Pancreas (tissue), 10 donors: ENCODE data around the gene GDPD2. TPM values are rescaled to one million over a fixed set of nuclear protein-coding genes. Genes with fewer than 3 reads are reported as not detected.

Experiments
- ATAC-seq, 4 donors: fragments of 200-7000 bp; cut with Tn5 transposase; one replicate each; pipeline versions ENCODE4 v1.8.0 to v1.9.1; 2020; ENCODE audit warnings: mild to moderate bottlenecking in 4 of 4, moderate library complexity in 4 of 4
- DNase-seq, 6 donors: peaks; one replicate each; pipeline ENCODE4 v3.0.0-alpha.2; 2020
- FAIRE-seq: peaks from 2 replicates; lab custom pipeline; 2012; peaks lifted over from hg19 to GRCh38; lab: Jason Lieb, UNC
- H3K27ac ChIP-seq, 4 donors: fragments of 200-600 bp; sonication (generic); 1 replicate in 3 of 4; 2 replicates in 1 of 4; pipeline versions ENCODE4 v1.5.0 to v1.8.0; 2020
- H3K27me3 ChIP-seq, 4 donors: fragments of 200-600 bp; one replicate each; pipeline ENCODE4 v1.8.0; 2021
- H3K36me3 ChIP-seq, 3 donors: fragments of 200-600 bp; sonication (generic) in 1 of 3; one replicate each; pipeline versions ENCODE4 v1.5.0 to v1.8.0; 2020 to 2021
- H3K4me1 ChIP-seq, 3 donors: fragments of 200-600 bp; one replicate each; pipeline ENCODE4 v1.8.0; 2021
- H3K4me3 ChIP-seq, 4 donors: fragments of 200-600 bp; sonication (generic) in 2 of 4; one replicate each; pipeline versions ENCODE4 v1.5.0 to v1.8.0; 2020 to 2021
- H3K9me3 ChIP-seq, 4 donors: fragments of 200-600 bp; one replicate each; pipeline ENCODE4 v1.8.0; 2021
- CTCF ChIP-seq, 4 donors: fragments of 200-600 bp; sonication (generic) in 3 of 4; IDR thresholded peaks; one replicate each; pipeline versions ENCODE4 v1.5.0 to v1.8.0; 2021; ENCODE audit warnings: antibody characterized with exemption in 4 of 4
- WGBS, 2 donors: extraction: QIAGEN DNeasy Blood & Tissue Kit; methylation state at CpG; one replicate each; pipeline ENCODE4 v1.1.7; 2013; 5-methylcytosine and 5-hydroxymethylcytosine counted together
- intact Hi-C, 3 donors: fragments of 100-400 bp; cut with DNase I; formaldehyde crosslinking; loops; one replicate each; pipeline versions ENCODE4 v1.11.1 to v1.14.2; 2022
- polyA plus RNA-seq, 2 donors: library from polyadenylated mRNA; stranded (reverse); fragments of 200-250 nt; gene quantifications; one replicate each; pipeline ENCODE4 v1.2.3, GENCODE V29; 2013
- total RNA-seq, 6 donors: library from RNA; stranded (reverse); fragmentation: NEBNext Ultra II Directional in 4 of 6; extraction: Animal tissue kit (Norgen Biotek cat#: 25700) in 4 of 6; gene quantifications; one replicate each; pipeline versions ENCODE4 v1.2.1 to v1.2.4, GENCODE V29; 2021 to 2023
- donor health status: healthy with polysubstance abuse.
- donor health status: DM: no; HTN: no; CAD: no; lungs with moderate emphysema.
- donor health status: DM: no; HTN: no; CAD: no.
- donor health status: control.
- donor health status: control.
- donor health status: Bipolar disorder and iron deficiency.
- donor health status: DM: yes; HTN: yes; CAD: no.
- donor health status: DM: no; HTN: no; CAD: no.
- donor health status: DM: no; HTN: no; CAD: no.
- donor health status: DM: yes; HTN: yes; CAD: no.

Gene GDPD2
- total and polyA plus RNA-seq, 8 donors, result not detected

- peak within 1 kb of the TSS in 2 of 4 donors; percentile 20 to 33 for H3K4me3 ChIP-seq
- peaks cover 0 to 11% (median 0%) of the 10 kb centered on the region in 4 donors for H3K27me3 ChIP-seq
- ATAC-seq (peak; percentile 21 to 68 (median 52)), FAIRE-seq (no peak), DNase-seq (peak in 1 of 6 donors; percentile 69)
- intact Hi-C loops, result loop anchor here in 1 of 3 donors (10.0 kb wide), 1 partner anchor 110 kb away; no protein-coding TSS in a partner anchor
- no peak within 1 kb of the TSS for H3K27ac ChIP-seq
- no peak for TF ChIP-seq CTCF (IDR thresholded peaks at IDR 0.05)
- no peaks in the 10 kb centered on the region for H3K36me3 ChIP-seq
- 13 to 24% methylated on average over 21 of the region's 21 CpGs for WGBS, 2 donors
- no peaks in the 10 kb centered on the region for H3K9me3 ChIP-seq
- no peaks in the 10 kb centered on the region for H3K4me1 ChIP-seq
Measured at GRCh38 chrX:70444326-70444945, 21.3 kb downstream of the GDPD2 start, which contains the start of gene DLG3. Gene DLG3, plus strand, starts transcription at chrX:70444835. Its CDS starts 367 bp downstream, at chrX:70445202.

- peak overlapping the region in 2 of 4 donors; percentile 20 to 33 for H3K4me3 ChIP-seq
- FAIRE-seq, result no peak
Measured at GRCh38 chrX:70444946-70445656, 22.0 kb downstream of the GDPD2 start.

GRCh38 chrX:70445951-70446350, 22.8 kb downstream of the GDPD2 start:
- no peak for TF ChIP-seq CTCF (IDR thresholded peaks at IDR 0.05)
- WGBS, 2 donors, result 80 to 82% methylated on average over 9 of the region's 9 CpGs
- H3K27ac ChIP-seq, result no peak overlapping the region
- no peaks in the 10 kb centered on the region for H3K4me1 ChIP-seq
- no peak for ATAC-seq
- H3K27me3 ChIP-seq, result peaks cover 0 to 11% (median 0%) of the 10 kb centered on the region in 4 donors
- no peak for FAIRE-seq
- H3K36me3 ChIP-seq, result no peaks in the 10 kb centered on the region
- intact Hi-C loops, result loop anchor here in 1 of 3 donors (10.0 kb wide), 1 partner anchor 109 kb away; no protein-coding TSS in a partner anchor
- no peaks in the 10 kb centered on the region for H3K9me3 ChIP-seq
- no peak for DNase-seq
- no peak overlapping the region for H3K4me3 ChIP-seq

More at GRCh38 chrX:70444946-70445656, 22.0 kb downstream of the GDPD2 start:
- 3 to 31% methylated on average over 49 to 56 of the region's 61 CpGs for WGBS, 2 donors
- ATAC-seq (peak in 3 of 4 donors; percentile 21 to 41 (median 28)), DNase-seq (peak in 1 of 6 donors; percentile 77)
- H3K4me1 ChIP-seq, result no peaks in the 10 kb centered on the region
- peaks cover 0 to 11% (median 0%) of the 10 kb centered on the region in 4 donors for H3K27me3 ChIP-seq
- TF ChIP-seq CTCF (IDR thresholded peaks at IDR 0.05), result no peak
- intact Hi-C loops, result loop anchor here in 1 of 3 donors (10.0 kb wide), 1 partner anchor 110 kb away; no protein-coding TSS in a partner anchor
- no peaks in the 10 kb centered on the region for H3K9me3 ChIP-seq
- no peaks in the 10 kb centered on the region for H3K36me3 ChIP-seq
- no peak overlapping the region for H3K27ac ChIP-seq

GRCh38 chrX:70446380-70447350, 23.6 kb downstream of the GDPD2 start:
- Histone ChIP-seq H3K4me1 (no peaks in the 10 kb centered on the region), H3K4me3 (no peak overlapping the region), H3K27me3 (peaks cover 0 to 11% (median 0%) of the 10 kb centered on the region in 4 donors), H3K9me3 (no peaks in the 10 kb centered on the region), H3K36me3 (no peaks in the 10 kb centered on the region), H3K27ac (no peak overlapping the region)
- intact Hi-C loops, result loop anchor here in 1 of 3 donors (10.0 kb wide), 1 partner anchor 108 kb away; no protein-coding TSS in a partner anchor
- ATAC-seq (no peak), DNase-seq (no peak), FAIRE-seq (no peak)
- no peak for TF ChIP-seq CTCF (IDR thresholded peaks at IDR 0.05)
- WGBS, 2 donors, result 72 to 80% methylated on average over 16 of the region's 16 CpGs
